GM23248 (cell line): ENCODE data around the gene GPR3. TPM values are rescaled to one million over a fixed set of nuclear protein-coding genes. Genes with fewer than 3 reads are reported as not detected.
A peak's percentile ranks its signal among the peaks of the same experiment; 100 is the strongest.

ENCODE experiments used
- DNase-seq: peaks from one replicate; pipeline ENCODE4 v3.0.0-alpha.2; 2015
- H2AFZ ChIP-seq: fragments of 200-600 bp; sonication (generic); 2 replicates; pipeline ENCODE4 v1.6.1; 2016; ENCODE audit warnings: antibody characterized with exemption
- H3F3A ChIP-seq: fragments of 200-600 bp; sonication (generic); 2 replicates; pipeline ENCODE4 v1.6.1; 2016; ENCODE audit warnings: mild to moderate bottlenecking, antibody characterized with exemption, mixed run types; ENCODE audit not compliant: insufficient read depth
- H3K27ac ChIP-seq: fragments of 200-600 bp; sonication (generic); 2 replicates; pipeline ENCODE4 v1.5.1; 2016; ENCODE audit warnings: mild to moderate bottlenecking
- H3K27me3 ChIP-seq: fragments of 200-600 bp; sonication (generic); replicated peaks from 2 replicates; pipeline ENCODE4 v1.6.1; 2016; ENCODE audit warnings: mild to moderate bottlenecking; ENCODE audit not compliant: insufficient read depth
- H3K36me3 ChIP-seq: fragments of 200-600 bp; sonication (generic); 2 replicates; pipeline ENCODE4 v1.6.1; 2016; ENCODE audit warnings: low read depth, mild to moderate bottlenecking
- H3K4me1 ChIP-seq: fragments of 200-600 bp; sonication (generic); 2 replicates; pipeline ENCODE4 v1.6.1; 2016; ENCODE audit warnings: mild to moderate bottlenecking; ENCODE audit not compliant: insufficient read depth
- H3K4me2 ChIP-seq: fragments of 200-600 bp; sonication (generic); one replicate; pipeline ENCODE4 v1.6.1; 2016; ENCODE audit warnings: mild to moderate bottlenecking; ENCODE audit not compliant: unreplicated experiment
- H3K4me3 ChIP-seq: fragments of 200-600 bp; sonication (generic); 2 replicates; pipeline ENCODE4 v1.5.1; 2016; ENCODE audit warnings: mild to moderate bottlenecking
- H3K79me2 ChIP-seq: fragments of 200-600 bp; sonication (generic); 2 replicates; pipeline ENCODE4 v1.6.1; 2016; ENCODE audit warnings: mild to moderate bottlenecking; ENCODE audit not compliant: insufficient read depth
- H3K9ac ChIP-seq: fragments of 200-600 bp; sonication (generic); 2 replicates; pipeline ENCODE4 v1.6.1; 2016; ENCODE audit warnings: mild to moderate bottlenecking
- H3K9me2 ChIP-seq: fragments of 200-600 bp; sonication (generic); 2 replicates; pipeline ENCODE4 v1.6.1; 2016; ENCODE audit warnings: mixed run types, mild to moderate bottlenecking, moderate library complexity; ENCODE audit not compliant: insufficient read depth
- H3K9me3 ChIP-seq: fragments of 200-600 bp; sonication (generic); one replicate; pipeline ENCODE4 v1.6.1; 2017; ENCODE audit warnings: low read depth
- H4K20me1 ChIP-seq: fragments of 200-600 bp; sonication (generic); 2 replicates; pipeline ENCODE4 v1.6.0; 2016; ENCODE audit not compliant: insufficient read depth
- EZH2 ChIP-seq: fragments of 200-600 bp; sonication (generic); IDR thresholded peaks from 2 replicates; pipeline ENCODE4 v1.6.1; 2018; ENCODE audit warnings: antibody characterized with exemption, mild to moderate bottlenecking; ENCODE audit not compliant: insufficient read depth, poor library complexity, severe bottlenecking
- EZH2phosphoT487 ChIP-seq: fragments of 200-600 bp; sonication (generic); IDR thresholded peaks from 2 replicates; pipeline ENCODE4 v1.6.1; 2018; ENCODE audit warnings: antibody characterized with exemption, moderate library complexity, mild to moderate bottlenecking, low read depth; ENCODE audit not compliant: insufficient read depth
- WGBS, 2 experiments: methylation state at CpG; one replicate each; pipeline ENCODE4 v1.1.6; 2015 to 2017; ENCODE audit warnings: low lambda C conversion rate in 2 of 2, low coverage in 1 of 2; ENCODE audit errors: missing lambda C conversion rate in 2 of 2; 5-methylcytosine and 5-hydroxymethylcytosine counted together
- in situ Hi-C: fragments of 300-500 bp; cut with MboI; formaldehyde crosslinking; loops from 2 replicates; pipeline ENCODE4 v1.15.0; 2020
- polyA plus RNA-seq: library from polyadenylated mRNA; unstranded; fragments of >200 nt; fragmentation: Nextera tagmentation; extraction: Ambion mirVana; gene quantifications from 2 replicates; pipeline ENCODE4 v1.2.1, GENCODE V29; 2016
- total RNA-seq: library from RNA; depleted of rRNA; stranded (reverse); fragments of >200 nt; shearing (Covaris generic); gene quantifications from 2 replicates; pipeline ENCODE4 v1.2.3, GENCODE V29; 2014

GPR3 gene
- total and polyA plus RNA-seq, 2 experiments from 2014 or later = 0.32 to 1.8 TPM

- peaks cover 4% of the 10 kb centered on the region for H3K4me1 ChIP-seq
- no peaks in the 10 kb centered on the region for H4K20me1 ChIP-seq
- no peaks in the 10 kb centered on the region for H3K9me2 ChIP-seq
- H3K27me3 ChIP-seq = no peaks in the 10 kb centered on the region
- TF ChIP-seq EZH2 = no peak
- H3F3A ChIP-seq = 0 out of 2 replicates have a peak, but pooled peaks cover 7% of the 10 kb centered on the region
- DNase-seq = no peak
- H3K27ac ChIP-seq = no peak overlapping the region
- peaks cover 69% of the 10 kb centered on the region for H3K36me3 ChIP-seq
- H3K79me2 ChIP-seq = peaks cover 38% of the 10 kb centered on the region
- H3K4me3 ChIP-seq = no peak overlapping the region
- in situ Hi-C loops = loop anchor here (25.0 kb wide), 1 partner anchor 199 kb away; the partner anchor contains the start of gene AHDC1
- no peak overlapping the region for H3K4me2 ChIP-seq
- 95 to 98% methylated on average over 4 of the region's 4 CpGs for WGBS, 2 experiments
- no peaks in the 10 kb centered on the region for H3K9me3 ChIP-seq
- no peak overlapping the region for H3K9ac ChIP-seq
- no peak overlapping the region for H2AFZ ChIP-seq
These were observed 20.6 kb downstream of the GPR3 start for GRCh38 chr1:27413004-27413403.

GRCh38 chr1:27414091-27414490, 21.7 kb downstream of the GPR3 start:
- 69 to 79% methylated on average over 1 of the region's 1 CpG for WGBS, 2 experiments
- no peak overlapping the region for H3K4me2 ChIP-seq
- no peak overlapping the region for H3K4me3 ChIP-seq
- H3F3A ChIP-seq = peaks cover 15% of the 10 kb centered on the region
- peaks cover 43% of the 10 kb centered on the region for H3K79me2 ChIP-seq
- H3K9ac ChIP-seq = no peak overlapping the region
- H3K9me3 ChIP-seq = no peaks in the 10 kb centered on the region
- no peaks in the 10 kb centered on the region for H3K27me3 ChIP-seq
- H3K36me3 ChIP-seq = peaks cover 65% of the 10 kb centered on the region
- no peak overlapping the region for H2AFZ ChIP-seq
- H3K9me2 ChIP-seq = no peaks in the 10 kb centered on the region
- in situ Hi-C loops = loop anchor here (25.0 kb wide), 1 partner anchor 198 kb away; the partner anchor contains the start of gene AHDC1
- TF ChIP-seq EZH2 = no peak
- no peak for TF ChIP-seq EZH2phosphoT487
- no peak overlapping the region for H3K27ac ChIP-seq
- no peaks in the 10 kb centered on the region for H4K20me1 ChIP-seq
- peaks cover 13% of the 10 kb centered on the region for H3K4me1 ChIP-seq
- no peak for DNase-seq

- H3K4me3 ChIP-seq = no peak overlapping the region
- no peak for TF ChIP-seq EZH2phosphoT487
- peaks cover 22% of the 10 kb centered on the region for H3F3A ChIP-seq
- H3K79me2 ChIP-seq = peaks cover 68% of the 10 kb centered on the region
- H4K20me1 ChIP-seq = no peaks in the 10 kb centered on the region
- H3K4me2 ChIP-seq = no peak overlapping the region
- peaks cover 18% of the 10 kb centered on the region for H3K4me1 ChIP-seq
- H3K9ac ChIP-seq = no peak overlapping the region
- H2AFZ ChIP-seq = no peak overlapping the region
- H3K27ac ChIP-seq = no peak overlapping the region
- in situ Hi-C loops = loop anchor here (25.0 kb wide), 1 partner anchor 196 kb away; the partner anchor contains the start of gene AHDC1
- H3K36me3 ChIP-seq = peaks cover 59% of the 10 kb centered on the region
- peak; percentile 80 for DNase-seq
- no peaks in the 10 kb centered on the region for H3K9me3 ChIP-seq
- no peaks in the 10 kb centered on the region for H3K9me2 ChIP-seq
- no peaks in the 10 kb centered on the region for H3K27me3 ChIP-seq
- 96 to 97% methylated on average over 3 of the region's 3 CpGs for WGBS, 2 experiments
These were observed 24.1 kb downstream of the GPR3 start for GRCh38 chr1:27416387-27417111.

- H3K9me3 ChIP-seq = no peaks in the 10 kb centered on the region
- no peak overlapping the region for H3K4me3 ChIP-seq
- peaks cover 18% of the 10 kb centered on the region for H3K4me1 ChIP-seq
- H4K20me1 ChIP-seq = no peaks in the 10 kb centered on the region
- no peaks in the 10 kb centered on the region for H3K9me2 ChIP-seq
- in situ Hi-C loops = loop anchor here (25.0 kb wide), 1 partner anchor 195 kb away; the partner anchor contains the start of gene AHDC1
- DNase-seq = no peak
- TF ChIP-seq EZH2phosphoT487 (no peak), EZH2 (no peak)
- H3K27ac ChIP-seq = peak overlapping the region; percentile 85
- WGBS, 2 experiments = 96 to 100% methylated on average over 3 of the region's 3 CpGs
- H3K4me2 ChIP-seq = peak overlapping the region; percentile 41
- H3K79me2 ChIP-seq = peaks cover 78% of the 10 kb centered on the region
- H3K36me3 ChIP-seq = peaks cover 49% of the 10 kb centered on the region
- peak overlapping the region; percentile 72 for H3K9ac ChIP-seq
- H3K27me3 ChIP-seq = no peaks in the 10 kb centered on the region
- H3F3A ChIP-seq = peaks cover 22% of the 10 kb centered on the region
- no peak overlapping the region for H2AFZ ChIP-seq
These were observed 25.3 kb downstream of the GPR3 start for GRCh38 chr1:27417713-27418112.
